Esophagus muscularis mucosa (tissue), 3 donors: ENCODE data around the gene ANKRD44.

Experiments
- EP300 ChIP-seq: sonication (generic); formaldehyde crosslinking; IDR thresholded peaks from one replicate; pipeline ENCODE4 v1.6.1; 2017; ENCODE audit warnings: antibody characterized with exemption
- TF ChIP-seq, protein P1 (sequence below), 3 experiments: fragments of 200-600 bp in 2 of 3; fragments of 450-650 bp in 1 of 3; sonication (generic) in 2 of 3; IDR thresholded peaks; one replicate each; pipeline ENCODE4 v1.5.1; 2017 to 2019; ENCODE audit warnings: antibody characterized with exemption in 3 of 3, mild to moderate bottlenecking in 2 of 3, moderate library complexity in 1 of 3

DNA sequence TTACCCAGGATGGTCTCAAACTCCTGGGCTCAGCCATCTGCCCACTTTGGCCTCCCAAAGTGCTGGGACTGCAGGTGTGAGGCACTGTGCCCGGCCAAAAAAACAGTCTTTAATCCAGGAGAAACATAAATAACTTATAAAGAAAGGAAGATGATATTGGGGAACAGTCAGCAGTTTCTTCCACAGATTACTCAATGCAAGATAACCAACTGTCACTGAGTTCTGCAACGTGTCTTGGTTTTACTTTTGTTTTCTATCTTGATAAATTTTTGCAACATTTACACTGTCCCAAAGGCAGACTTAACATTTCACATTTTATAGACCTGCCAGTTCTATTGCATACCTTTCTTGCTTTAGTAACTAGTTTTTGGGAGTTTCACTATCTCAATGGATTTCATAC, 71.1 kb downstream of the ANKRD44 start:
- TF ChIP-seq EP300: no peak
- TF ChIP-seq, protein P1, sequence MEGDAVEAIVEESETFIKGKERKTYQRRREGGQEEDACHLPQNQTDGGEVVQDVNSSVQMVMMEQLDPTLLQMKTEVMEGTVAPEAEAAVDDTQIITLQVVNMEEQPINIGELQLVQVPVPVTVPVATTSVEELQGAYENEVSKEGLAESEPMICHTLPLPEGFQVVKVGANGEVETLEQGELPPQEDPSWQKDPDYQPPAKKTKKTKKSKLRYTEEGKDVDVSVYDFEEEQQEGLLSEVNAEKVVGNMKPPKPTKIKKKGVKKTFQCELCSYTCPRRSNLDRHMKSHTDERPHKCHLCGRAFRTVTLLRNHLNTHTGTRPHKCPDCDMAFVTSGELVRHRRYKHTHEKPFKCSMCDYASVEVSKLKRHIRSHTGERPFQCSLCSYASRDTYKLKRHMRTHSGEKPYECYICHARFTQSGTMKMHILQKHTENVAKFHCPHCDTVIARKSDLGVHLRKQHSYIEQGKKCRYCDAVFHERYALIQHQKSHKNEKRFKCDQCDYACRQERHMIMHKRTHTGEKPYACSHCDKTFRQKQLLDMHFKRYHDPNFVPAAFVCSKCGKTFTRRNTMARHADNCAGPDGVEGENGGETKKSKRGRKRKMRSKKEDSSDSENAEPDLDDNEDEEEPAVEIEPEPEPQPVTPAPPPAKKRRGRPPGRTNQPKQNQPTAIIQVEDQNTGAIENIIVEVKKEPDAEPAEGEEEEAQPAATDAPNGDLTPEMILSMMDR (IDR thresholded peaks at IDR 0.05): no peak
